DMS153 (cell line): Measurements from ENCODE around the gene EYS.

Experiments used
- DNase-seq: peaks from one replicate; lab custom pipeline; 2025; lab: John Stamatoyannopoulos, UW

EYS gene

GRCh38 chr6:64721865-64722264 is 985.2 kb downstream of the EYS start:
- DNase-seq = no peak

- DNase-seq = no peak
These were observed 989.7 kb downstream of the EYS start for GRCh38 chr6:64717281-64717680.

GRCh38 chr6:64715624-64716023 is 991.4 kb downstream of the EYS start:
- DNase-seq = no peak

- DNase-seq = no peak
These were observed 993.0 kb downstream of the EYS start for GRCh38 chr6:64714073-64714472.

GRCh38 chr6:64713175-64713574 is 993.9 kb downstream of the EYS start:
- no peak for DNase-seq

GRCh38 chr6:64712606-64713005 is 994.4 kb downstream of the EYS start:
- DNase-seq = no peak

- no peak for DNase-seq
These were observed 1003.1 kb downstream of the EYS start for GRCh38 chr6:64703922-64704321.

GRCh38 chr6:64696053-64696452 is 1011.0 kb downstream of the EYS start:
- DNase-seq = no peak

GRCh38 chr6:64694356-64694755 is 1012.7 kb downstream of the EYS start:
- DNase-seq = no peak

GRCh38 chr6:64691064-64691463 is 1016.0 kb downstream of the EYS start:
- no peak for DNase-seq

- no peak for DNase-seq
These were observed 1021.6 kb downstream of the EYS start for GRCh38 chr6:64685401-64685800.

GRCh38 chr6:64683682-64684081 is 1023.3 kb downstream of the EYS start:
- DNase-seq = no peak

GRCh38 chr6:64681416-64682160 is 1025.4 kb downstream of the EYS start:
- DNase-seq = no peak

GRCh38 chr6:64680446-64680845 is 1026.6 kb downstream of the EYS start:
- DNase-seq = no peak

GRCh38 chr6:64679416-64679815 is 1027.6 kb downstream of the EYS start:
- no peak for DNase-seq

- DNase-seq = no peak
These were observed 1034.4 kb downstream of the EYS start for GRCh38 chr6:64672651-64673050.

- no peak for DNase-seq
These were observed 1034.9 kb downstream of the EYS start for GRCh38 chr6:64672131-64672530.

GRCh38 chr6:64665137-64665536 is 1041.9 kb downstream of the EYS start:
- no peak for DNase-seq

GRCh38 chr6:64664480-64664879 is 1042.5 kb downstream of the EYS start:
- no peak for DNase-seq

- no peak for DNase-seq
These were observed 1063.0 kb downstream of the EYS start for GRCh38 chr6:64644024-64644423.

GRCh38 chr6:64630901-64631300 is 1076.1 kb downstream of the EYS start:
- DNase-seq = no peak

GRCh38 chr6:64622944-64623343 is 1084.1 kb downstream of the EYS start:
- DNase-seq = no peak

GRCh38 chr6:64602993-64603392 is 1104.0 kb downstream of the EYS start:
- DNase-seq = no peak

- DNase-seq = no peak
These were observed 1115.4 kb downstream of the EYS start for GRCh38 chr6:64591676-64592036.
